Erythroblast (primary cell): Measurements from ENCODE around the gene NNT.

Experiments used
- GATA1 ChIP-seq: IDR thresholded peaks from 2 replicates; pipeline ENCODE4 v1.6.1; 2011; ENCODE audit warnings: low read depth, mild to moderate bottlenecking, control low read depth, low read length, moderate library complexity
- POLR2A ChIP-seq: IDR thresholded peaks from 2 replicates; pipeline ENCODE4 v1.6.1; 2011; ENCODE audit warnings: mild to moderate bottlenecking, low read length

- TF ChIP-seq POLR2A (no peak), GATA1 (no peak)
Measured at GRCh38 chr5:43674536-43674935, 71.6 kb downstream of the NNT start.
